Measurements from ENCODE around the gene WDR75.

- TF ChIP-seq, protein P1, sequence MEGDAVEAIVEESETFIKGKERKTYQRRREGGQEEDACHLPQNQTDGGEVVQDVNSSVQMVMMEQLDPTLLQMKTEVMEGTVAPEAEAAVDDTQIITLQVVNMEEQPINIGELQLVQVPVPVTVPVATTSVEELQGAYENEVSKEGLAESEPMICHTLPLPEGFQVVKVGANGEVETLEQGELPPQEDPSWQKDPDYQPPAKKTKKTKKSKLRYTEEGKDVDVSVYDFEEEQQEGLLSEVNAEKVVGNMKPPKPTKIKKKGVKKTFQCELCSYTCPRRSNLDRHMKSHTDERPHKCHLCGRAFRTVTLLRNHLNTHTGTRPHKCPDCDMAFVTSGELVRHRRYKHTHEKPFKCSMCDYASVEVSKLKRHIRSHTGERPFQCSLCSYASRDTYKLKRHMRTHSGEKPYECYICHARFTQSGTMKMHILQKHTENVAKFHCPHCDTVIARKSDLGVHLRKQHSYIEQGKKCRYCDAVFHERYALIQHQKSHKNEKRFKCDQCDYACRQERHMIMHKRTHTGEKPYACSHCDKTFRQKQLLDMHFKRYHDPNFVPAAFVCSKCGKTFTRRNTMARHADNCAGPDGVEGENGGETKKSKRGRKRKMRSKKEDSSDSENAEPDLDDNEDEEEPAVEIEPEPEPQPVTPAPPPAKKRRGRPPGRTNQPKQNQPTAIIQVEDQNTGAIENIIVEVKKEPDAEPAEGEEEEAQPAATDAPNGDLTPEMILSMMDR (conservative IDR thresholded peaks at IDR 0.05; ENCODE audit: low read depth, low read length): no peak
- TF ChIP-seq RAD21 (IDR thresholded peaks at IDR 0.05; ENCODE audit: low read length) (no peak), SMC3 (IDR thresholded peaks at IDR 0.05; ENCODE audit: low read depth, low read length) (no peak)
These were observed 418 bp downstream of the WDR75 start for GRCh38 chr2:189441709-189442074.

All from IMR-90 (cell line).